GM12878 (cell line): ENCODE measurements around the gene MPPED1. TPM values are rescaled to one million over a fixed set of nuclear protein-coding genes. Genes with fewer than 3 reads are reported as not detected.

Source experiments
- ATAC-seq: fragments of 200-7000 bp; cut with Tn5 transposase; 3 replicates; pipeline ENCODE4 v1.9.1; 2020; ENCODE audit warnings: mild to moderate bottlenecking, moderate library complexity
- BruUV-seq: library from RNA; stranded (reverse); fragments of 400-500 nt; replicated peaks from 2 replicates; lab custom pipeline; 2021; lab: Mats Ljungman, UMichigan
- CTCF ChIA-PET: fragments of 300-600 bp; sonication (Branson Sonifier 250); formaldehyde crosslinking; extraction: SDS; loops from one replicate; lab custom pipeline; 2021; ENCODE audit warnings: inconsistent platforms; lab: Yijun Ruan, JAX
- POLR2A ChIA-PET: fragments of 350-600 bp; formaldehyde crosslinking; extraction: SDS; loops from one replicate; lab custom pipeline; 2021; ENCODE audit warnings: inconsistent platforms; lab: Charles Lee
- RAD21 ChIA-PET: fragments of 300-600 bp; sonication (Branson Sonifier 250); formaldehyde crosslinking; loops from one replicate; lab custom pipeline; 2023; ENCODE audit warnings: antibody characterized with exemption; ENCODE audit not compliant: unreplicated experiment; lab: Charles Lee
- SMC1A ChIA-PET: fragments of 300-600 bp; sonication (Branson Sonifier 250); formaldehyde crosslinking; loops from one replicate; lab custom pipeline; 2023; ENCODE audit not compliant: unreplicated experiment, uncharacterized antibody; lab: Charles Lee
- DNase-seq: peaks from one replicate; pipeline ENCODE4 v3.0.0-alpha.2; 2011; ENCODE audit warnings: low read depth, low spot score
- FAIRE-seq: peaks from 3 replicates; lab custom pipeline; 2011; peaks lifted over from hg19 to GRCh38; lab: Jason Lieb, UNC
- H2AFZ ChIP-seq: 2 replicates; pipeline ENCODE4 v1.6.0; 2011; ENCODE audit warnings: low read depth, low read length, control low read depth; ENCODE audit not compliant: control insufficient read depth
- H3K27ac ChIP-seq: 2 replicates; pipeline ENCODE4 v1.5.1; 2011; ENCODE audit warnings: control low read depth; ENCODE audit not compliant: control insufficient read depth, insufficient read depth
- H3K27me3 ChIP-seq, 2 experiments: replicated peaks in 1 of 2; 2 replicates each; pipeline versions ENCODE4 v1.6.0 to v1.6.1; 2011; ENCODE audit warnings: low read length in 1 of 2; ENCODE audit not compliant: control insufficient read depth in 2 of 2, insufficient read depth in 2 of 2
- H3K36me3 ChIP-seq, 2 experiments: 2 replicates each; pipeline ENCODE4 v1.5.1; 2011; ENCODE audit warnings: low read length in 1 of 2; ENCODE audit not compliant: control insufficient read depth in 2 of 2, insufficient read depth in 2 of 2
- H3K4me1 ChIP-seq: 2 replicates; pipeline ENCODE4 v1.6.1; 2011; ENCODE audit warnings: mild to moderate bottlenecking, low read length, moderate library complexity, mixed read lengths; ENCODE audit not compliant: control insufficient read depth, insufficient read depth
- H3K4me2 ChIP-seq: 2 replicates; pipeline ENCODE4 v1.6.0; 2011; ENCODE audit warnings: control low read depth; ENCODE audit not compliant: control insufficient read depth, insufficient read depth
- H3K4me3 ChIP-seq: fragments of 200-600 bp; sonication (generic); 2 replicates; pipeline ENCODE4 v1.5.1; 2016
- H3K79me2 ChIP-seq: 2 replicates; pipeline ENCODE4 v1.6.0; 2011; ENCODE audit warnings: low read length; ENCODE audit not compliant: control insufficient read depth, insufficient read depth
- H3K9ac ChIP-seq: 2 replicates; pipeline ENCODE4 v1.8.0; 2011; ENCODE audit warnings: low read length, control low read depth, mixed read lengths; ENCODE audit not compliant: control insufficient read depth, insufficient read depth
- H3K9me3 ChIP-seq: replicated peaks from 3 replicates; pipeline ENCODE4 v1.5.1; 2011; ENCODE audit warnings: mild to moderate bottlenecking, low read length; ENCODE audit not compliant: control insufficient read depth, insufficient read depth
- H4K20me1 ChIP-seq: 2 replicates; pipeline ENCODE4 v1.6.0; 2011; ENCODE audit not compliant: control insufficient read depth, insufficient read depth
- ETV6 ChIP-seq, 2 experiments: fragments of 450-650 bp in 1 of 2; IDR thresholded peaks in 1 of 2; conservative IDR thresholded peaks in 1 of 2; 2 replicates each; pipeline ENCODE4 v1.6.1; 2014; ENCODE audit warnings: antibody characterized with exemption in 1 of 2, borderline replicate concordance in 1 of 2, low read depth in 1 of 2, mild to moderate bottlenecking in 1 of 2, moderate library complexity in 1 of 2
- FOS ChIP-seq: IDR thresholded peaks from 3 replicates; pipeline ENCODE4 v1.6.1; 2011; ENCODE audit warnings: borderline replicate concordance; ENCODE audit not compliant: insufficient read length; ENCODE audit errors: extremely low read depth
- HDAC6 ChIP-seq: fragments of 200-600 bp; sonication (generic); IDR thresholded peaks from one replicate; pipeline ENCODE4 v1.8.0; 2017; ENCODE audit warnings: antibody characterized with exemption; ENCODE audit not compliant: unreplicated experiment
- IRF5 ChIP-seq: fragments of 450-650 bp; IDR thresholded peaks from 2 replicates; pipeline ENCODE4 v1.6.1; 2017; ENCODE audit warnings: borderline replicate concordance
- MAX ChIP-seq: IDR thresholded peaks from 2 replicates; pipeline ENCODE4 v1.6.1; 2012; ENCODE audit warnings: low read depth, low read length, improper control_type of control experiment
- MEF2A ChIP-seq: IDR thresholded peaks from 2 replicates; pipeline ENCODE4 v1.6.1; 2011; ENCODE audit warnings: low read depth, mild to moderate bottlenecking, low read length, moderate library complexity; ENCODE audit not compliant: insufficient read depth
- PML ChIP-seq: IDR thresholded peaks from 2 replicates; pipeline ENCODE4 v1.6.1; 2012; ENCODE audit warnings: low read length, inconsistent platforms
- SKIL ChIP-seq: fragments of 450-650 bp; IDR thresholded peaks from 2 replicates; pipeline ENCODE4 v1.6.1; 2017; ENCODE audit warnings: mild to moderate bottlenecking, low read depth, inconsistent platforms; ENCODE audit not compliant: poor library complexity, severe bottlenecking
- SMC3 ChIP-seq: IDR thresholded peaks from 2 replicates; pipeline ENCODE4 v1.6.1; 2011; ENCODE audit warnings: low read length, improper control_type of control experiment, borderline replicate concordance
- SUPT20H ChIP-seq: IDR thresholded peaks from 2 replicates; pipeline ENCODE4 v1.6.1; 2011; ENCODE audit warnings: low read depth, mild to moderate bottlenecking, low read length, moderate library complexity, borderline replicate concordance; ENCODE audit not compliant: control insufficient read depth
- TBL1XR1 ChIP-seq: IDR thresholded peaks from 2 replicates; pipeline ENCODE4 v1.6.1; 2012; ENCODE audit warnings: low read depth, low read length, improper control_type of control experiment
- TCF12 ChIP-seq: IDR thresholded peaks from 2 replicates; pipeline ENCODE4 v1.6.1; 2011; ENCODE audit warnings: low read depth, mild to moderate bottlenecking, low read length
- ZNF217 ChIP-seq: fragments of 450-650 bp; IDR thresholded peaks from 2 replicates; pipeline ENCODE4 v1.6.1; 2017; ENCODE audit warnings: antibody characterized with exemption, mild to moderate bottlenecking
- ZNF274 ChIP-seq: IDR thresholded peaks from one replicate; pipeline ENCODE4 v1.8.0; 2011; ENCODE audit not compliant: insufficient read length, insufficient read depth
- ZNF687 ChIP-seq: fragments of 450-650 bp; IDR thresholded peaks from 2 replicates; pipeline ENCODE4 v1.6.1; 2017; ENCODE audit warnings: mild to moderate bottlenecking, moderate library complexity
- WGBS: methylation state at CpG from one replicate; pipeline ENCODE4 v1.1.6; 2016; ENCODE audit warnings: low lambda C conversion rate; ENCODE audit not compliant: insufficient replicate concordance, insufficient coverage; ENCODE audit errors: missing lambda C conversion rate; 5-methylcytosine and 5-hydroxymethylcytosine counted together
- in situ Hi-C: fragments of 300-500 bp; cut with MboI; formaldehyde crosslinking; loops from 9 replicates; pipeline ENCODE4 v1.14.3; 2018; ENCODE audit warnings: mixed read lengths
- intact Hi-C: fragments of 100-400 bp; cut with micrococcal nuclease; formaldehyde crosslinking; loops from one replicate; pipeline ENCODE4 v1.14.2; 2022; ENCODE audit not compliant: unreplicated experiment
- polyA plus RNA-seq, 11 experiments: library from polyadenylated mRNA; depleted of rRNA in 4 of 11; unstranded in 6 of 11; stranded (reverse) in 5 of 11; fragments of >200 nt; fragmentation: Nextera tagmentation in 4 of 11; fragmentation: Illumina TruSeq in 1 of 11; extraction: Ambion mirVana in 4 of 11; extraction: Trizol in 1 of 11; gene quantifications; 1 replicate in 1 of 11; 2 replicates in 10 of 11; pipeline versions ENCODE4 v1.2.1 to v1.2.3, GENCODE V29; 2011 to 2016; ENCODE audit warnings: inconsistent platforms in 2 of 11, missing spikeins in 2 of 11, low read depth in 1 of 11
- total RNA-seq, 4 experiments: library from RNA; depleted of rRNA in 3 of 4; stranded (reverse); fragments of >200 nt in 3 of 4; fragmentation: Illumina TruSeq in 1 of 4; extraction: Trizol in 1 of 4; gene quantifications; 2 replicates each; pipeline versions ENCODE4 v1.2.1 to v1.2.3, GENCODE V29; 2013 to 2021

Gene MPPED1
- total and polyA plus RNA-seq, 10 of the 15 experiments (the other 5 are each of a cell fraction or from before 2014, with no cell fraction given): 0.11 TPM; not detected in 9

- Histone ChIP-seq H2AFZ (no peak overlapping the region), H3K79me2 (no peaks in the 10 kb centered on the region), H3K4me2 (no peak overlapping the region), H4K20me1 (no peaks in the 10 kb centered on the region), H3K4me3 (no peak overlapping the region), H3K9me3 (no peaks in the 10 kb centered on the region), H3K4me1 (no peaks in the 10 kb centered on the region), H3K27me3 (peaks cover 0 to 1% of the 10 kb centered on the region in 2 experiments; a peak in 2 of 4 replicates), H3K9ac (no peak overlapping the region), H3K27ac (no peak overlapping the region), H3K36me3 (no peaks in the 10 kb centered on the region)
- BruUV-seq: no TSS peak
- intact Hi-C loops (no loop called here), in situ Hi-C loops (loop anchor here (10.0 kb wide), 2 partner anchors 426 to 1226 kb away; no protein-coding TSS in a partner anchor)
- 17% methylated on average over 8 of the region's 8 CpGs for WGBS
- DNase-seq: no peak
- ChIA-PET POLR2A (no interaction called here), RAD21 (no interaction called here), SMC1A (no interaction called here), CTCF (interaction anchor here (0.6 kb wide), 1 partner anchor 594 kb away, joined by 3 read pairs; no protein-coding TSS in a partner anchor)
- ATAC-seq: no peak
- FAIRE-seq: no peak
- no peak for TF ChIP-seq FOS
- no peak for TF ChIP-seq ZNF274
- TF ChIP-seq PML: no peak
- no peak for TF ChIP-seq SMC3
- TF ChIP-seq TBL1XR1: no peak
- no peak for TF ChIP-seq ZNF687
- no peak for TF ChIP-seq HDAC6
- TF ChIP-seq TCF12: no peak
- TF ChIP-seq ZNF217: no peak
- no peak for TF ChIP-seq SKIL
- no peak for TF ChIP-seq ETV6 (conservative IDR thresholded peaks at IDR 0.05 in 1 of 2, IDR thresholded peaks at IDR 0.05 in 1 of 2; ENCODE audit: borderline replicate concordance in 1 of 2, low read depth in 1 of 2)
- TF ChIP-seq SUPT20H: no peak
- no peak for TF ChIP-seq IRF5
- no peak for TF ChIP-seq MAX
- no peak for TF ChIP-seq MEF2A
Observed at GRCh38 chr22:43398910-43399309, 12.9 kb upstream of the MPPED1 start.
